Stimulated activated CD4-positive, alpha-beta T cell treated with anti-CD3 and anti-CD28 coated beads, Interleukin-12 subunit alpha, Interleukin-12 subunit beta, amount 100 ng/mL, for 24 hours (primary cell): Measurements from ENCODE around the gene CAPZB.

Experiments
- DNase-seq, 2 experiments: peaks; one replicate each; pipeline ENCODE4 v3.0.0-alpha.2; 2020; ENCODE audit warnings: low read depth in 2 of 2

CAPZB gene

DNA sequence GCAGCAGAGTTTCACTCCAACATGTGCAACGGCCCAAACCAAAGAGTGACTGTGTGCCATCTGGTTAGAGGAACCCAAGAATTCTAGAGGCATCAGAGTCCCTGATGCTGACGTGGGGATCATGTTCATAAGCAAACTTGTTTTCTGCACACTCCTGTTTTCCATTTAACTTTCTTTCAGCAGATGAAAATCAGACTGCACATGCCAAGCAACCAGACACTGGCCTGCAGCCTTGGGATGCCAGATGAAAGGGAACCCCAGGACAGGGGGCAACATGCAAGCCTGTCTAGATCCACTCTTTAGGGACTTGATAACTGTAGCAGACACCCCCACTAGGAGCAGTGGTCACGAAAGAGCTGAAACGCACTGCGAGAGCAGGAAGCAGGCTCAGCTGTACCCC lies 116.4 kb downstream of the CAPZB start:
- DNase-seq, result no peak

DNA sequence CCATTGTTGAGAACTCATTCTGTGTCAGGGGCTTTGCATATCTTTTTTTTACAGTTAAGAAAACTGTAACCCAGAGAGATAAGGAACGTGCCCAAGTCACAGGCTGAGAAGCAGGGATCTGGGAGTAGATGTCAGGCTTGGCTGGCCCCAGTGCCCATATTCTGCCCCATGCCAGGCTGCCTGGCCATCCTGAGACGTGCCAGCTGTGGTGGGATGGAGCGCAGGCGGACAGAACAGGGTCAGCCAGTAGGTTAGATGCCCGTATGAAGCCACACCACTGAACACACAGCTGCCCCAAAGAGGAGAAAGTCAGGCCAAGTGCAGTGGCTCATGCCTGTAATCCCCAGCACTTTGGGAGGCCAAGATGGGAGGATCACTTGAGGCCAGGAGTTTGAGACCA lies 117.3 kb downstream of the CAPZB start:
- DNase-seq, result no peak

DNA sequence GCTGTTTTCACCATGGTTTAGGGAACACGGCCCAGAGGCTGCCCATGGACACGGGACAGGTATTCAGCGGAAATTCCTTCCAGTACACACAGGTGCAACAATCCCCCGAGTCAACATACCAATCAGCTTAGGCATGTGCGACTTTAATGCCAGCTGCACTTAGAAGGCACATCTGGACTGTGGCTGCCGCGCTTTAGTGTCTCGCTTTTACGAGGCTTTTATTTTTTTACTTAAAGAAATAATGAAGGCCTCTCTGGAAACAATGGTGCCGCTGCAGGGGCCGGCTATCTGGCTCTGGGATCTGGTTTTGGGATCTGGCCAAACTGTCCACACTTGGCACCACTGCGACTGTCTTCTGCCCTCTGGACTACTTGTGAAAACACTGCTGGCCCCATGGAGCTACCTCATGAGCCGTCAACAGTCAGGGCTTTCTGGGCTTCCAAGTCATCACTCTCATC lies 117.7 kb downstream of the CAPZB start:
- no peak for DNase-seq

DNA sequence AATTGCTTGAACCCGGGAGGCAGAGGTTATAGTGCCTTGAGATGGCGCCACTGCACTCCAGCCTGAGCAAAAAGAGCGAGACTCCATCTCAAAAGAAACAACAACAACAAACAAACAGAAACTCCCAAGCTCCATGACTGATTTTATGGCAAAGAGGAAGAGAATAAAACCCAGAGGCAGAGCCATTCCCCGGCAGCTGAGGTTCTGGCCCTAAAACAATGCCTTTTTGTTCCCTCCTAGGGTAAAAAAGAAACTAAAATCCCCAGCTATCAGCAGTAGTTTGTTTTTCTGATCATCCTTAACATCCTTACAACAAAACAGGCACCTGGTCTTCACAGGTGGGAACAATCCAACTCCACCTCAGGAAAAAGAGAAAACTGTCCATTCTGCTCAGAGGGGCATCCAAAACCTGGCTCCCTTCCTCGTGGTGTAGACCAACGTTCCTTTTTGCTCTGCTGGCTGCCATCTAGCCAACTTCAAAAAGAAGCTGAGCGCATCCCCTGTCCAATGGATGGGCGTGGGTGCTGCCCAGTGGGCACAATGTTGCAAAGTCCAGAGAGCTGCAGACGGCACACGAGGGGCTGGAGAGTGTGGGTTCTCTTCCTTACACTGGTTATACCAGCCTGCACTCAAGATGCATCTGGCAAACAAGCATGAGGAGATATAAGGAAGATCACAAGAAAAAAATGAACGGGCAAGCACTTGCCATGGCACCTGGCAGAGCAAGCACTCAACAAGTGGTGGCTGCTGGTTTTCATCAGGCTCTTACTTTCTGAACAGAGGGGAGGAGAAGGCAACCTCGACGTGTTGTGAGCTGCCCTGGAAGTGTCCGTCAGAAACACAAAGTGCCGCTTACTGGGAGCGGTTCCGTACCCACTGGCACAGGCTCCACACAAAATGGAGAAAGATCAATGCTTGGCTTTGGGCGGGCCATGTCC lies 118.5 kb downstream of the CAPZB start:
- no peak for DNase-seq

DNA sequence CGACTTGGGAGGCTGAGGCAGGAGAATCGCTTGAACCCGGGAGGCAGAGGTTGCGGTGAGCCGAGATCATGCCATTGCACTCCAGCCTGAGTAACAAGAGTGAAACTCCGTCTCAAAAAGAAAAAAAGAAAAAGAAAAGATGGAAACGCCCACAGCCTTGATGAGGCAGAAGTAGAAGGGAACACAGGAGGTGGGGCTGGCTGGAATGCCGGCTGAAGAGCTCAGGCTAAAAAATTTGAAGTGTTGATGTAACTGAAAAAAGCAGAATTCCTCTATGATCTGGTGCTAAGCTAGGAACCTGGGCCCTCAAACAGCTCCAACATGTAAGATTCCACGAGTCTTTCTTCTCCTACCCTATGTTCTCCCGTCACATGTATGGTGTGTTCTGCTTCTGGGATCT lies 119.6 kb downstream of the CAPZB start:
- no peak for DNase-seq

DNA sequence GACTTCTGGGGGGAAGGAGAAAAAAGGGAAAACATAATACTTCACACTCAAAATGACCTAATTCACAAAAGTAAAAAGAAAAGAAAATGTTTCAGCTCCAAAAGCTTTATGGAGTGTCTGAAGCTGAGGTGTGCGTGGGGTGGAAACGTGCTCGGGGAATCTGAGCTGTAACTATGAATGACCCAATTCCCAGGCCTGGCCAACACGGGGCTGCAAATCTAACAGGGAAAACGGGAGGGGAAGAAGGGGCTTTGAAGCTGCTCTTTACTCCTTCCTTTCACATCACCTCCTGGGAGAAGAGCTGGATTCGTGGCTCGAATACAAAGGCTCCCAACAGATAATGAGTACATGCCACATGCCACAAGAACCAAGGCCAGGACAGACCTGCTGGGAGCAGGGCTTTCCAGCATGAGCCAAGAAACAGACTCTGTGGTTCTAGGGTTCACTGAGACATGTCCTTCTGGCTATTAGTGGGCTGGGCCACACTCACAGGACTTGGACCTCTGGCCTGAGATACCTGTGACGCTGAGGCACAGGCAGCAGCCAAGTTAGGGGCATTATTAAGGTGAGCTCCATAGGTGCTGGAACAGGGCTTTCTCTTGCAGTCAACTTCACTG lies 121.7 kb downstream of the CAPZB start:
- DNase-seq, result no peak

DNA sequence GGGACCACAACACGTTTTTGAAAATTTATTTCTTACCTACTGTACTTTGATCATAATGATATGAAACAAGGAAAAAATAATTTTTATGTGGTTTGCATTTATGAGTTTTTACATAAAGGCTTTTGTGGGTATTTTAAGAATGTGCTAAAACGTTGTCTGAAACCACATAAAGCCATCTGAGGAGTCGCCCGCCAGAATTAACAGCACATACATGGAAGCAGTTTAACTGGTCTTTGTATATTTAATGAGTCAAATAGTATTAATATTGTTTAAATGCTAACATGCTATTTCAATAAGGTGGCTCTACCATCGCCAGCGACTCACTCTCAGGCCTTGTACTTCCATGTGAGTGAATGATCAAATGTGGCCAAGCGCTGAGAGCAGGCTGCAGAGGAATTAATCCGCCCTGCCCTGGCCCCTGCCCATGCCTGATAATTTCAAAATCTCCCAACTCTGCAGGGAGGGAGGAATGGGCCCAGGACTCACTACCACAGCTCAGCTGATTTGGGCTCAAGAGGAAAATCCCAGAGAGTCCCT lies 123.7 kb downstream of the CAPZB start:
- no peak for DNase-seq

DNA sequence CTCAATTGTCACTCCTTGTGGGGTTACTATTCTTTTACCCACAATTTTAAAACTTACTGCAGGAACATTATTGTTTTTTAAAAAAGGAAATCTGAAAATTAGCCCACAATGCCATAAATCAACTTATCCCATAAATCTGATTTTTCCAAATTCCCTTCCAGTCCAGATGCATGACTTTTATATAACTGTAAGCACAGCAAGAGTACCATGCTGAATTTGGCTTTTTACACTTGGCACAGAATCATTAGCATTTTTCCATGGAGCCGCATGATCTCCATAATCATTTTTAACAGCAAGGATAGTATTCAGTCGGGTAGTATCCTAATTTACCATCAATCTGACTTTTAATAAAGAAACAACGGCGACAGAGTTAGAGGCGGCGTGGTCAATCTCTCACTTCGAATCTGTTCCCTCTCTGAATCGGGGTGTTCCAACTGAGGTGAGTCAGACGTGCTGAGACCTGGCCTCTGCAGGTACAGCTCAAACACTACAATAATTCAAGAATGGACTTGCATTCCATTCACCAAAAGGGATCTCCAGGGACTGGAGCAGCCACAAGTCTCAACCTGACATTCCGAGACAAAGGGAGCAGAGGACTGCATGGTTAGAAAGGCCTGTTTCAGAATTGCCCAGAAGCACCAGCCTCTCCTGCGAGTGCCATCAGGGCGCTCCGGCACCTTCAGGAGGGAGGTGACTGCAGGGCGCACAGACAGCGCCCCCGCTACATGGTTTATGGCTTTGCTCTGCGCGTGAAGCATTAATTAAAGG lies 124.3 kb downstream of the CAPZB start:
- DNase-seq, result no peak

DNA sequence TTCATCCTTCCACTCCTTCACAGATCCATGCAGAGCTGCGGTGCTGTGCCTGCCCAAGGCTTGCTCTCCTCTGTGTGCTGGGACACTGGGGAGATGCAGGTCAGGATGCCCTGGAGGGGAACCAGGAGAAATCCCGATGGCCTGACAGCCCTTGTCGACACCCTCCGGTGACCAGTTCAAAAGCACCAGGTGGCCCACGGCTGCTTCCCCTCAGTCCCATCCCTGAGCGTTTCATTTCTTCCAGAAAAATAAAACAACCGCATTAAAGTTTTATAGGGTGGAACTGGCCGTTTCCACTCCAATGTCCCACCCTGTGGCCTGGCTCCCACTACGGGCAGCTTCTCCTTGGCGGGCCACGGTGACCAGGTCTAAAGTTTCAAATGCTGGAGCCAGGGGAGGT lies 124.9 kb downstream of the CAPZB start:
- DNase-seq, result no peak

DNA sequence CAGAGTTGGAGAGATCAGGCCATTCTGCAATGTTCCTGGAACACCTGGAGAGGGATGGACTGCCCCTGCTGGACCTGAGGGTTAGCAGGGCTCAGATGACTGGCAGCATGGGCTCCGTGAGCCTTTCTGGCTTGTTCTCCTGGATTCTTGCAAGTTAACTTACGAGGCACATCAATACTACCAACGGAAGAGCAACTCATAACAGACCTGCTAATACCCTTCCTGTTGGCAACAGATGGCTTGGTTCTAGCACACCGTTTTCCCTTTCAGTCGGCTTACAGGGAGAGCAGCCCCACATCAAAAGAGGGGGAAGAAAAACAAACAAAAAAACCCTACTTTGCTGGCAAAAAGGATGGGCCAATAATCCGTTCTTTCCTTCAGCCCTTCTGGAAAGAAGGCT lies 125.3 kb downstream of the CAPZB start:
- DNase-seq, result no peak

DNA sequence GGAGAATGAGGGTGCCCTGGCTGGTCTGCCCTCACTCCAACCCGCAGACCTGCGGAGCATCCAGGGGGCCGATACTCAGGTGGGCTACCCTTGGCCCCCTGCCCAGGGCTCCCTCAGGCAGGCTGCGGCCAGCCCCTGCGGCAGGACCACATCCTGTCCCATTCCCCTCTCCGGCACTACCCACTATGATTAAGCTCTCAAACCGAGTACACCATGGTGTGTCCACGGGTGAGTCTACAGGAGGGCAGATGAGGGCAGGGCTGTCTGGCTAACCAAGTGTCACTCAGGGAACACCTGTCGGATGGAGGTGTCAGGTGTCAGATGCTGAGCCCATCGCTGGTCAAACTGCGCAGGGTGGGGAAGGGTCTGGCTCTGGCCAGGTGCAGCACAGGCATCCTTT lies 126.0 kb downstream of the CAPZB start:
- DNase-seq, result no peak

DNA sequence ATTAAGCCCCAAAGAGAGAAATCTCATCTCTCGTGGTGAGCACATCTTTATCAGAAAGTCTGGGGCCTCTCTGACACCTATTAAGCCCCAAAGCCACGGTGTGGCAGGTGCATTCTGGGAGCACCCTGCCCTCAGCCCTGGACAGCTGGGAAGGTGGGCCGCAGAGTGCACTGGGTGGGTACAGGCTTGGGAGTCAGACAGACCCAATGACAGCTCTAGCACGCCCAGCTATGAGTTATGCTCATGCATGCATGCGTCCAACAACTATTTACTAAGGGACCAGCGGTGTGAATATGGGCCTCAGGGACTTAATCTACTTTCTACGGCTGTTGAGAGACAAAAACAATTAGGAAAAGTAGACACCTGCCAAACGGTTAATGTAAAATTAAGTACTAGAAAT lies 126.6 kb downstream of the CAPZB start:
- no peak for DNase-seq

DNA sequence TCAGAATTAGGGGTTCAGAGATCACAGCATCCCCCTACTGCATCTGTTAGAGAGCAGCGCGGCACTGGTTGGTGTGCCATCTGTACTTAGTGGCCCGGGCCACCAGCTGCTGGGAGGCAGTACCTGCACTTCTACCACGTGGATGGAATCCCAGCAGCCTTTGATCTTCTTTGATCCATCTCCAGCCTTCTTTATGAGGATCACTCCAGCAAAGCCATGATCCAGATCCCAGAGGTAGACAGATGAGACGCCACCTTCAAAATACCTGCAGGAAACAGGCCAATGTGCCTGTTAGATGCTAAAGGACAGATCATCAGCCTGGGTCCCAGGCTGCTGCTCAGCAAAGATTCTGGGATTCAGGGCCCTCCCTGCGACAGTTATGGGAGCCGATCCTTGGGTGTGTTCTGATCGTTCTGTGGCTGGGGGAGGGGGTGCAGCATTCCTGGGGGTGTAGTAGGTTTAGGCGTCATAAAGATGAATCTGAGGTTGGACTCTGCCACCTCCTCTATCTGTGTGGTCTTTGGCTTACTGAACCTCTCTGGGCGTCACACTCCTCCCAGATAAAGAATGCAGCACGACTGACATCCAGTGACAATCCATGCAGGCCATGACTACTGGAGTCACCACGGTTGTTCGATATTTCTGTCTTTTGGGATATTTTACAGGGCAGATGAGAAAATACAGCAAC lies 127.9 kb downstream of the CAPZB start:
- DNase-seq, result no peak

DNA sequence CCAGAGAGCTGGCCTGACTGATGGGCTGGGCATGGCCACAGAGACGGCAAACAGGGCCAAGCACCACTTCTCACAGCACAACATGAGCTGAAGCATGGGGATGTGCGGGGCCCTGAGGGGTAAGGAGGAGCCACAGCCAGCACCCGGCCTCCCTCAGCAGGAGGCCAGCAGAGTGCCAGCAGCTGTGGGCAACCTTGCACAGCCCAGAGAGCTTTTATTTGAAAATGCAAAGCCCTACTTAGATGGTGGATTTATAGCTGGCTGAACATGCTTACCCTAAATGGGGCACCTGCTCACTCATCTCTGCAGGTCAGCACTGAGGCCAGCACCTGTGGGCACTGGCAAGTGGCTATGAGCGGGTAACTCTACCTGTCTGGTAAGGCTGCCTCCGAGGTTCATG lies 129.1 kb downstream of the CAPZB start:
- no peak for DNase-seq

DNA sequence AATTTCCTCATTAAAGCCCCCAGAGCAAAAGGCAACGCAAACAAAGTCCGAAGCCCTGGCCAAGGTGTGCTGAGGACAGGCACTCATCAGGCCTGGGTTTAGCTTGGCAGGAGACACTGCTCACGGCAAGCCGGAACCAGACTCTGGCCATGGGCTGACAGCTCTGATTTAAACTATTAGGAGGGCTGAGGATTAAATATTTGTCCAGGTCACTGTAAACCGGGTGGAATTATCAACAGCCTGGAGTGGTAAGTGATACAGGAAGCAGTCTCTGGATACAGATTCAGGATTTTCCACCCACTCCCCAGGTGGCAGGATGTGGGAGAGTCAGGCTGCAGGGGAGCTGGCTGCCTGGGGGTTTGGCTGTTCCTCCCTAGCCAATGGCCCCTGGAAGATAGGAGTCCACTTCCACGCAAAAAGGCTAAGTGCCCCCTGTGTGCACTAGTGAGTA lies 130.8 kb downstream of the CAPZB start:
- no peak for DNase-seq

DNA sequence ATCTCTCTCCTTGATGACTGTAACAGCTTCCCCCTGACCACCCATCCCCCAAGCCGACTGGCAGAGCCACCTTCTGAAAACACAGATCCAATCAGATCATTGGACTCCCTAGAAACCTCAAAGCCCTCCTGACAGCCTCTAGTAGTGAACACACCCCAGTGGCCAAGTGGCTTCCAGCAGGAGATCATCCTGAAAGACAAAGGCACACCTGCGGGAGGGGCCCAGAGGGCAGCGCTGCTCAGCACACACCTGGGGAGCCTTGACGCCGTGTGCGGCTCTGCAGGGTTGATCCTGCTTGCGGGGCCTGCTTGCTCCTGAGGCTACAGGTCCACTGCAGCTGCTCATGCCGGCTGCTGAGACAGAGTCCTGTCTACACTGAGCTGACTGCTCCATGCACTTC lies 131.7 kb downstream of the CAPZB start:
- DNase-seq, result no peak

DNA sequence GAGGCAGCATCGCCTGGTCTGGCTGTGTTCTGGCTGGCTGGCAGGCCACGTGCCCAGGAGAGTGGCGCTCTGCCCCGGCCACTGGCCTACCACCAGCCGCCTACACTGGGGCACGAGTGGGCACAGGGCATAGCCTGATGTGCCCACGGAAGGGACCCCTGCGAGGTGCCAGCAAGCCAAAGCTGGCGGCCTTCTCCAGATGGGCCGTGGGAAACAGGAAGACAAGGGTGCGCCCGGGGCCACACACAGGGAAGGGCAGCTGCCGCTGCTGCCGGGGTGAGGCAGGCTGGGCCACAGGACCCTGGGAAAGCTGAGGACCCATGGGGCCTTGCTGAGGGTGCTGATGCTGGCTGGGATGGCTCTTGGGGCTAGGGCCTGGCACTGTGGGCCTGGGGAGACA lies 132.5 kb downstream of the CAPZB start:
- DNase-seq, result no peak

DNA sequence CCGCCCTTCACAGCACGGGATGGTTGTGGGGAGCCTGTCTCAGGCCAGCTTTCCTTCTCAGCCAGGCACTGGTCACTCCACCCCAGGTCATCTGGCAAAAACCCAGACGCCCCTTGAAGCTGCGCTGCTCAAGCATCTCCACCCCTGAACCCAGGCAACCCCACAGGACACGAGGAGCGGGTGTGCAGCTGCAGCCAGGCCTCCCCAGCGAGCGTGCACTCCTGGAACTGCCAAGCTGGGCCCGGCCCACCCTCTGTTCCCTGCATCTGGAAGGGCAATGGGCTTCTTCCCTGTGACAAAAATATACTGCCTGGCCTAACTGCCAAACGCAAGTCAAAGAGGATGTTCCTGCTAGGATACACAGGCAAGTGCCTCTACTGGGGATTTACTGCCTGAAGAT lies 133.5 kb downstream of the CAPZB start:
- no peak for DNase-seq

DNA sequence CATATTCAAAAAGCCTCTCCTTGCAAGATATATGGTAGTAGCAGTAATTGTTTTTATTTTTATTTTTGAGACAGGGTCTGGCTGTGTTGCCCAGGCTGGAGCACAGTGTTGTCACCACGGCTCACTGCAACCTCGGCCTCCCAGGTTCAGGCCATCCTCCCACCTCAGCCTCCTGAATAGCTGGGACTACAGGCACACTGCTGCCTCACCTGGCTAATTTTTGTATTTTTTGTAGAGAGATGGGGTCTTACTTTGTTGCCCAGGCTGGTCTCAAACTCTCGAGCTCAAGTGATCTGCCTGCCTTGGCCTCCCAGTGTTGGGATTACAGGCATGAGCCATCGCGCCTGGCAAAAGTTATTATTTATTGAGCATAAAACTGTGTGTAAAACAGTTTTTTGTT lies 134.8 kb downstream of the CAPZB start:
- no peak for DNase-seq

DNA sequence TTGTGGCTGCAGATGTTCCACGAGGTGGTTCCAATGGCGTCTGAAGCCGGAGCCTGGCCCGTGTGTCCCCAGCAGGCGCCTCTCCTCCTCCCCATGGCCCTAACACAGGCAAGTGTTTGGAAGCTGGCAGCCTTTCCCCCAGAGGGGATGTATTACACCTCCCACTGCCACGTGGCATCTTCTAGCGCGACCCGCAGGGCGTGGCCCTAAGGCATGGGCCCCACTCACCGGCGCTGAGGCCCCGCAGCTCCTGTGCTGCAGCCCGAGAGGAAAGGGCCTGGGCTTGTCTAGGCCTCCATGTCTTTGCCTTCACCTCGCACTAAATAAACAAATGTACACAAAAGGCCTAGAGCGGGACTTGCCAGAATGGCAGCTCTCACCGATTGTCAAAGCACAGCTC lies 135.3 kb downstream of the CAPZB start:
- DNase-seq, result no peak

DNA sequence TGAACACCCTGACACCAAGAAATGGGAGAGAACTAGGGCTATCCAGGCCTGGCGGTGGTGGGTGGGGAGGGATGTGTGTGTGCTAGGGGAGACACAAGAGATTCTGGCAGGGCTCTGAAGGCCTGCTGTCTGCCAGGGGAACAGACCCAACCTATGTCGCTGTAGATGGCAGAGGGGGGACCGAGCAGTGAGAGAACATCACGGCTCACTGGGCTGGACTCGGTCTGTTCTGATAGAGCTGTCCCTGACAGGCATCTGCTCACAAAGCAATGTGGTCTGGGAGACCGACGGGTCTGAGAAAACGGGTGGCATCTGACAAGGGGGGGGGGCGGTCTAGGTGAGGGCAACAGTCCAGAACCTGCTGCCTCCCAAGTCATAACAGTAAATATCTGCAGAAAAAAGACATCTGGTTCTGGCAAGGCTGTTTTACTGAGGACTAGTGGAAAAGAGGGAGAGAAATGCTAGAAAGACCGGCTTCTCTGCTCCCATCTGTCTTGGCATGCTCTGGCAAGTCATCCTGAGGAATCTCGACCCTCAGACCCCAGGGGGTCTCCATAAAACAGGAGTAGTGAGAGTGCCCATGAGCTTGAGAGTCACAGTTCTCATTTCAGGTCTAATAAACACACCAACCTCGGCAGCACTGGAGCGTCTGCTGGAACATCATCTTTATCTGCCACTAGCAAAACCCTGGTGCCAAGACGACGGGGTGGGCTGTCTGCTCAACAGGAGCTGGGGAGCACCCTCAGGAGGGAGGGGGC lies 136.7 kb downstream of the CAPZB start:
- no peak for DNase-seq
